Thoracic aorta (tissue), 2 donors: ENCODE measurements around the gene PRR15. TPM values are rescaled to one million over a fixed set of nuclear protein-coding genes. Genes with fewer than 3 reads are reported as not detected.

Experiments used
- ATAC-seq: fragments of 150-250 bp; one replicate; pipeline ENCODE4 v1.8.0; 2017; ENCODE audit warnings: low read depth; ENCODE audit not compliant: insufficient number of reproducible peaks, low FRiP score
- DNase-seq: peaks from one replicate; pipeline ENCODE4 v3.0.0-alpha.2; 2020; ENCODE audit warnings: low spot score
- H3K27ac ChIP-seq, 2 donors: fragments of 200-600 bp; sonication (generic); 1 replicate in 1 of 2; 2 replicates in 1 of 2; pipeline ENCODE4 v1.5.1; 2016; ENCODE audit warnings: mild to moderate bottlenecking in 2 of 2, moderate library complexity in 2 of 2
- H3K27me3 ChIP-seq: fragments of 200-600 bp; sonication (generic); replicated peaks from 2 replicates; pipeline ENCODE4 v1.6.0; 2016; ENCODE audit warnings: mild to moderate bottlenecking; ENCODE audit not compliant: insufficient read depth
- H3K36me3 ChIP-seq: fragments of 200-600 bp; sonication (generic); one replicate; pipeline ENCODE4 v1.5.1; 2016
- H3K4me1 ChIP-seq, 2 donors: fragments of 200-600 bp; sonication (generic); 1 replicate in 1 of 2; 2 replicates in 1 of 2; pipeline versions ENCODE4 v1.5.1 to v1.6.0; 2016; ENCODE audit warnings: low read depth in 2 of 2, mild to moderate bottlenecking in 1 of 2; ENCODE audit not compliant: control insufficient read depth in 1 of 2
- H3K4me3 ChIP-seq: fragments of 200-600 bp; sonication (generic); 2 replicates; pipeline ENCODE4 v1.5.1; 2016; ENCODE audit warnings: mild to moderate bottlenecking
- H3K9me3 ChIP-seq: fragments of 200-600 bp; sonication (generic); 2 replicates; pipeline ENCODE4 v1.5.1; 2016
- total RNA-seq, 2 donors: library from RNA; depleted of rRNA; stranded (reverse); fragments of >200 nt; gene quantifications; one replicate each; pipeline versions ENCODE4 v1.1.0 to v1.2.3, GENCODE V29; 2016
- TF ChIP-seq, protein P1 (sequence below): fragments of 200-600 bp; sonication (generic); IDR thresholded peaks from one replicate; pipeline ENCODE4 v1.5.1; 2019; ENCODE audit warnings: antibody characterized with exemption

The PRR15 gene
- total RNA-seq, 2 donors from 2014 or later, result 2.5 to 6.0 TPM

DNA sequence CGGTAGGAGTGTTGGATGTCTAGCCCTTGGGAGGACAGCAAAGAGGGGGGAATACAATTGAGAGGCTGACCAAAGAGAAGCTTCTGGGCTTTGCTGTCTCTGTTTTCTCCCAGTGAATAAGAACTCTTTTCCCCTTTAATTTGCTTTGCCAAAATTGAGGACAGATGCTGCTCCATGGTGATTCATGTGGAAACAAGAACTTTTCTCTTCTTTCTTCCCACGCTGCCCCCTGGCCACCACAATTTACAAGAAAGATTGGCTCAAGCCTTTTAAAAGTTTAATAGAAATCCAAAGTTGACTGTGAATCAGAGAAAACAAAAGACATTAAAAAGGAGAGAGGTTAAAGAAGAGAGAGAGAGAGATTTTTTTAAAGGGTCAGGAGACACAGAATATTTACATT lies 49.0 kb downstream of the PRR15 start:
- no peaks in the 10 kb centered on the region for H3K9me3 ChIP-seq
- TF ChIP-seq, protein P1, sequence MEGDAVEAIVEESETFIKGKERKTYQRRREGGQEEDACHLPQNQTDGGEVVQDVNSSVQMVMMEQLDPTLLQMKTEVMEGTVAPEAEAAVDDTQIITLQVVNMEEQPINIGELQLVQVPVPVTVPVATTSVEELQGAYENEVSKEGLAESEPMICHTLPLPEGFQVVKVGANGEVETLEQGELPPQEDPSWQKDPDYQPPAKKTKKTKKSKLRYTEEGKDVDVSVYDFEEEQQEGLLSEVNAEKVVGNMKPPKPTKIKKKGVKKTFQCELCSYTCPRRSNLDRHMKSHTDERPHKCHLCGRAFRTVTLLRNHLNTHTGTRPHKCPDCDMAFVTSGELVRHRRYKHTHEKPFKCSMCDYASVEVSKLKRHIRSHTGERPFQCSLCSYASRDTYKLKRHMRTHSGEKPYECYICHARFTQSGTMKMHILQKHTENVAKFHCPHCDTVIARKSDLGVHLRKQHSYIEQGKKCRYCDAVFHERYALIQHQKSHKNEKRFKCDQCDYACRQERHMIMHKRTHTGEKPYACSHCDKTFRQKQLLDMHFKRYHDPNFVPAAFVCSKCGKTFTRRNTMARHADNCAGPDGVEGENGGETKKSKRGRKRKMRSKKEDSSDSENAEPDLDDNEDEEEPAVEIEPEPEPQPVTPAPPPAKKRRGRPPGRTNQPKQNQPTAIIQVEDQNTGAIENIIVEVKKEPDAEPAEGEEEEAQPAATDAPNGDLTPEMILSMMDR, result no peak
- H3K4me1 ChIP-seq, result peaks cover 0 to 4% of the 10 kb centered on the region in 2 donors
- ATAC-seq (no peak), DNase-seq (no peak)
- H3K4me3 ChIP-seq, result no peak overlapping the region
- no peaks in the 10 kb centered on the region for H3K36me3 ChIP-seq
- no peak overlapping the region for H3K27ac ChIP-seq
- no peaks in the 10 kb centered on the region for H3K27me3 ChIP-seq

DNA sequence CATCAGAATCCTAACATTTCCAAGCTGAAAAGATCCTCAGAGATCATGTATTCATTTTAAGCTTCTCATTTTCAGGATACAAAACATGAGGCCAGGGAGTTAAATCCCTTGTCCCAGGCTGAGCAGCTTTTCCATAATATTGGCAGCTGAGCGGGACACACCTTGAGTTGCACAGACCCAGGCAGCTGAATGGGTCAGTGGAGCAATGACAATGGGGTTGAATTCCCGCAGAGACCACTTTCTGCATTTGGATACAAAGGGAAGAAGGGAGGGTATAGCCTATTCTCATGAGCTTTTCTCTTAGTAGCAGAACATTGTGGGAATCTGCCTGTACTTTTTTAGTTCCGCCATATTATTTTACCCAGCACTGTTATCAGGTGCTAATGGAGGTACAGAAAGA lies 49.5 kb downstream of the PRR15 start:
- Histone ChIP-seq H3K27me3 (no peaks in the 10 kb centered on the region), H3K4me3 (no peak overlapping the region), H3K36me3 (no peaks in the 10 kb centered on the region), H3K4me1 (peaks cover 0 to 4% of the 10 kb centered on the region in 2 donors), H3K27ac (no peak overlapping the region), H3K9me3 (no peaks in the 10 kb centered on the region)
- no peak for DNase-seq
- ATAC-seq, result no peak
- TF ChIP-seq, protein P1, result no peak

DNA sequence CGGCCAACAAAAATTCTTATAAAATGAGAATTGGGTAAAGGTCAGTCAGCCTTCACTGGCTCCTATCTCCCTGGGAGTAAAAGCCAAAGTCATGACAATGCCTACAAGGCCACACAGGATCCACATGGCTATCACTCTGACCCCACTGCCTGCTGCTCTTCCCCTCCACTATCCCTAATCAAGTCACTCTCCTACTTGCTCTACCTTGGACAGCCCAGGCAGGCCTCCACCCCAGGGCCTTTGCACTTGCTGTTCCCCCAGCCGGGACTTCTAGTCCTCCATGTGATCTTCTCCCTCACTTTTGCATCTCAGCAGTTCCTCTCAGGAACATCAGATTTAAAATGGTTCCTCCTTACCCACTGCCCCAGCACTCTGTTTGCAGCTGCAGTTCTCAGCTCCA lies 50.6 kb downstream of the PRR15 start:
- Histone ChIP-seq H3K4me3 (no peak overlapping the region), H3K27ac (no peak overlapping the region), H3K36me3 (no peaks in the 10 kb centered on the region), H3K27me3 (no peaks in the 10 kb centered on the region), H3K4me1 (peaks cover 0 to 4% of the 10 kb centered on the region in 2 donors), H3K9me3 (no peaks in the 10 kb centered on the region)
- ATAC-seq, result no peak
- TF ChIP-seq, protein P1, result no peak
- no peak for DNase-seq

Other genes starting within 250 kb of the PRR15 start
- 1 to 10 TPM; 2.4 to 3.7 TPM for gene WIPF3, start 242.7 kb downstream of the PRR15 start, total RNA-seq